NCI-H748 (cell line): Measurements from ENCODE around the gene ACOXL.

ENCODE experiments used
- DNase-seq: peaks from one replicate; lab custom pipeline; 2025; ENCODE audit not compliant: unreplicated experiment; lab: John Stamatoyannopoulos, UW

Gene ACOXL

GRCh38 chr2:110995911-110996310, 263.5 kb downstream of the ACOXL start:
- no peak for DNase-seq

GRCh38 chr2:110997331-110998045, 265.1 kb downstream of the ACOXL start:
- no peak for DNase-seq

GRCh38 chr2:110998311-110998710, 265.9 kb downstream of the ACOXL start:
- DNase-seq = no peak

GRCh38 chr2:110999626-111000025, 267.3 kb downstream of the ACOXL start:
- no peak for DNase-seq

- DNase-seq = no peak
Measured at GRCh38 chr2:111005307-111005706, 272.9 kb downstream of the ACOXL start.

GRCh38 chr2:111005821-111006220, 273.4 kb downstream of the ACOXL start:
- DNase-seq = no peak

- peak; percentile 13 for DNase-seq
Measured at GRCh38 chr2:111007757-111008688, 275.6 kb downstream of the ACOXL start.

GRCh38 chr2:111011218-111011617, 278.8 kb downstream of the ACOXL start:
- no peak for DNase-seq

GRCh38 chr2:111015283-111015995, 283.1 kb downstream of the ACOXL start:
- no peak for DNase-seq

GRCh38 chr2:111017034-111017622, 284.8 kb downstream of the ACOXL start:
- DNase-seq = no peak

GRCh38 chr2:111017909-111018308, 285.5 kb downstream of the ACOXL start:
- no peak for DNase-seq

GRCh38 chr2:111019381-111019780, 287.0 kb downstream of the ACOXL start:
- DNase-seq = no peak

- DNase-seq = no peak
Measured at GRCh38 chr2:111022633-111023032, 290.3 kb downstream of the ACOXL start.

- peak; percentile 2 for DNase-seq
Measured at GRCh38 chr2:111024496-111024895, 292.1 kb downstream of the ACOXL start.

GRCh38 chr2:111025288-111025687, 292.9 kb downstream of the ACOXL start:
- DNase-seq = peak; percentile 61

GRCh38 chr2:111028720-111029119, 296.3 kb downstream of the ACOXL start:
- DNase-seq = peak; percentile 23

- no peak for DNase-seq
Measured at GRCh38 chr2:111029181-111029927, 297.0 kb downstream of the ACOXL start.

GRCh38 chr2:111030260-111030891, 298.0 kb downstream of the ACOXL start:
- DNase-seq = no peak

- DNase-seq = no peak
Measured at GRCh38 chr2:111030945-111031344, 298.6 kb downstream of the ACOXL start.
